Measurements from ENCODE around the gene RIPK1.
"Not testable (repeated sequence)": the region's sequence is repeated elsewhere in the genome, so short reads cannot be mapped to it uniquely, and the experiment has no call there.

Gene RIPK1

GRCh38 chr6:3068329-3069214, at the start of gene RIPK1:
Gene RIPK1, plus strand, starts transcription at chr6:3068494. Its CDS starts 8,330 bp downstream, at chr6:3076824.
- peak; percentile 95 for DNase-seq

DNA sequence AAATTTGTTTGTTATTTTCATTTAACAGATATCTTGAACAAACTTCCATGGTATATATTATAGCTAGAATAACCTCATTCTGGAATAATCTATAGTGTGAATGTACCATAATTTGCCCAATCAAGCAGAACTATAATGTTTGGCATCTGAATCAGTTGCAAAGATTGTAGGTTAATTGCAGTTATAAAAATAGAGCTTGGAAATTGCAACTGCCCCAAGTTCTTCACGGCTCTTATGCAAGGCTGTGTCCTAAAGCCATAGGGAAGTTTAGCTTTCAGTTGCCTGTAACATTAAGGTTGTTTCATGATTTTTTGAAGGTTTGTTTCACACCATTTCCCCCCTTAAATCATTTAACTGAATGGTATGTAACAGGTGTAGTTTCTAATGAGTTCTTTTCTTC, 49.2 kb upstream of the RIPK1 start:
- no peak for DNase-seq

- no peak for DNase-seq
These were observed 48.5 kb upstream of the RIPK1 start for GRCh38 chr6:3019749-3020320.

DNA sequence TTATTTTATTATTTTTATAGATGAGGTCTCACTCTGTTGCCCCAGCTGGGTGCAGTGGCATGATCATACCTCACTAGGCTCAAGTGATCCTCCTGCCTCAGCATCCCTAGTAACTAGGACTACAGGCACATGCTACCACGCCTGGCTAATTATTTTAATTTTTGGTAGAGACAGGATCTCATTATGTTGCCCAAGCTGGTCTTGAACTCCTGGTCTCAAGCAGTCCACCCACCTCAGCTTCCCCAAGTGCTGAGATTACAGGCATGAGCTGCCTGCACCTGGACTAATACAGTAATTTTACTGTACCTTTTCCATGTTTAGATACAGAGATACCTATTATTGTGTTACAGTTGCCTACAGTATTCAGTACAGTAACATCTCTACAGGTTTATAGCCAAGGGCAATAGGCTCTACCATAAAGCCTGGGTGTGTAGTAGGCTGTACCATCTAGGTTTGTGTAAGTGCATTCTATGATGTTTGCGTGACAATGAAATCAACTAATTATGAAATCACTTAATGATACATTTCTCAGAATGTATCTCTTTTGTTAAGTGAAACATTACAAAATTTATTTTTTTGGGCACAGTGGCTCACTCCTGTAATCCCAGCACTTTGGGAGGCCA, 47.2 kb upstream of the RIPK1 start:
- DNase-seq: not testable (repeated sequence)

- peak; percentile 65 for DNase-seq
These were observed 45.3 kb upstream of the RIPK1 start for GRCh38 chr6:3022765-3023662.

- peak; percentile 95 for DNase-seq
These were observed 44.4 kb upstream of the RIPK1 start for GRCh38 chr6:3023663-3024483.

GRCh38 chr6:3026791-3027626, 41.3 kb upstream of the RIPK1 start:
- peak; percentile 51 for DNase-seq

DNA sequence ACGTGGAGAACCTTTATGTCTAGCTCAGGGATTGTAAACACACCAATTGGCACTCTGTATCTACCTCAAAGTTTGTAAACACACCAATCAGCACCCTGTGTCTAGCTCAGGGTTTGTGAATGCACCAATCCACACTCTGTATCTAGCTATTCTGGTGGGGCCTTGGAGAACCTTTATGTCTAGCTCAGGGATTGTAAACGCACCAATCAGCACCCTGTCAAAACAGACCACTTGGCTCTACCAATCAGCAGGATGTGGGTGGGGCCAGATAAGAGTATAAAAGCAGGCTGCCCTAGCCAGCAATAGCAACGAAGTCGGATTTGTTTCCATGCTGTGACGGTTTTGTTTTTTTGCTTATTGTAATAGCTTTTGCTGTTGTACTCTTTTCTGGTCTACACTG, 40.1 kb upstream of the RIPK1 start:
- not testable (repeated sequence) for DNase-seq

DNA sequence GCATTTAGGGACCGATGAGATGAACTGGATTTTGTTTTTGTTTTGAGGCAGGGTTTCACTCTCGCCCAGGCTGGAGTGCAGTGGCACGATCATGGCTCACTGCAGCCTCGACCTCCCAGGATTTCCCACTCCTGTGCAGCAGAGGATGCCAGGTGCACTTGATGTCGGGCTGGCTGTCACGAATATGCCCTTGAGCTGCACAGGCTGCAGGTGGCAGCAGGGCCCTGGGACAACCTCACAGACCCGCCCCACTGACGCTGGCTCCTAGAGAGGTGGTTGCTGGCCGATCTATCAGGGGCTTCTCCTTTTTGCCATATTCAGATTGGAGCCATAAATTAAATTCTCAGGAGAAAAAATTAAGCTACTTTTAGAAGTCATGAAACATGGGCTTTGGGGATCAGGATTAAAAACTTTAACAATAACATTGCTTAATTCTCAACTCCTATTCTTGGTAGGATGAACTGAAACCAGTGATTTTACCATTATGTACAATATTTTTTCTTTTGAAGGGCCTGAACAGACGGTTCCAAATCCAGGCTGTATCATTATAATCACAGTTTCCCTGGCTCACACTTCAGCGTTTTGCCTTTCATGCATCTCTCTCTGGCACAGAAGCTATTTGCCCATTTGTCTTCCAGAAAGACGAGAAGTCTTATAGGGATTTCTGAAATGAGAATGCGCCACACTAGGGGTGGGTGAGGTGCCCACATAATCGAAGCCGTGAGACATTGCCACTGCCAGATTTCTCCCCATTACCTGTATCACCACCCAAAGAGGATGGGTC, 36.2 kb upstream of the RIPK1 start:
- DNase-seq: no peak

- DNase-seq: no peak
These were observed 35.3 kb upstream of the RIPK1 start for GRCh38 chr6:3032986-3033385.

DNA sequence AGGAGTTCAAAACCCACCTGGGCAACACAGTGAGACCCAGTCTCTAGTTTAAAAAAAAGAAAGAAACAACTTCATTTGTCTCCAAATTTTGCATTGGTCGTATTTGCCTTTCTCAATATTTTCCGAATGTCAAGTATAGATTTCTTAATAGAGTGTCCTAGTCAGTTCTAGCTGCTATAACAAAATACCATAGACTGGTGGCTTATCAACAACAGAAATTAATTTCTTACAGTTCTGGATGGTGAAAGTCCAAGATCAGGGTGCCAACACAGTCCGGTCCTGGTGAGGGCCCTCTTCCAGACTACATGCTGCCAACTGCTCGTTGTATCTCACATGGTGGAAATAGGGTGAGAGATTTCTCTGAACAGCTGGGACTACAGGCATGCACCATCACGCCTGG, 34.6 kb upstream of the RIPK1 start:
- DNase-seq: no peak

DNA sequence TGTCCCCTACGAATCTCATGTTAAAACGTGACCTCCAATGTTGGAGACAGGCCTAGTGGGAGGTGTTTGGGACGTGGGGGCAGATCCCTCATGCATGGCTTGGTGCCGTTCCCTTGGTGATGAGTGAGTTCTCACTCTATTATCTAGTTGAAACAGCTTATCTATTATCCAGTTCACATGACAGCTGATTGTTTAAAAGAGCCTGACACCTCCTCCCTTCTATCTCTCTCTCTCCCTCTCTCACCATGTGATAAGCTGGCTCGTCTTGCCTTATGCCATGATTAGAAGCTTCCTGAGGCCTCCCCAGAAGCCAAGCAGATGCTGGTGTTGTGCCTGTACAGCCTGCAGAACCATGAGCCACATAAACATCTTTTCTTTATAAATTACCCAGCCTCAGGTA, 32.9 kb upstream of the RIPK1 start:
- DNase-seq: no peak

DNA sequence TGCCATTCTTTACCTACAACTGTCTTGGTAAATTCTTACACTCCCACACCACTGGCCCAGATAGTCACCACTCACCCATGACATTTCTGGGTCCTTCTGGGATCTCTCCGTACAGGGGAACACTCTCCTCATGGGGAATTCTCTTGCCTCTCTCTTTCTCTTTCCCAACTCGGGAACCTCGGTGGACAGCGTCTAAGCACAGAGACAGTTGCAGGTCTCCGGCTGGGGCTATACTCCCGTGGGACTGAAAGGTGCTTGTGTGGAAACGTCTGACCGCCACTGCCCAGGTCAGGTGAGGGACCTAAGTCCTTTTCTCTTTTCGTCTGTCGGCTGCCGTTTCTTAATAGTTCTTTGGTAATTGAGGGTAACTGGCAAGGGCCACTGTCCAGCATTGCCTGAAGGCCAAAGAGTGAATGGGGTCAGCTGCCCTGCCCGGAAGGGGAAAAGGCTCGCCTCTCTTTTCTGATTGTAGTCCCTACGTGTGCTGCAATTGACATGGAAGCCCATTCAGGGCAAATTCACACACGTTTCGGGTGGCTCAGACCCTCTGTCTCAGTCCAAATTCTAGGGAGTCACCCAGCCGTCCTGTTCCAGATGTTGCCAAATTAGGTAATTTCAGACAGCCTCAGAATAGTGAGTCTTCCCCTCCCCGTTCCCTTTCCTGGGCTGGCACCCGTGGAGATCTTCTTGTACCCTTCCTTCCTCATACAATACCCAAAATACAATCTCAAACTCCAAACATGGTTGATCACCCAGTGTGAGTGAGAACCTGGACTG, 31.2 kb upstream of the RIPK1 start:
- no peak for DNase-seq

DNA sequence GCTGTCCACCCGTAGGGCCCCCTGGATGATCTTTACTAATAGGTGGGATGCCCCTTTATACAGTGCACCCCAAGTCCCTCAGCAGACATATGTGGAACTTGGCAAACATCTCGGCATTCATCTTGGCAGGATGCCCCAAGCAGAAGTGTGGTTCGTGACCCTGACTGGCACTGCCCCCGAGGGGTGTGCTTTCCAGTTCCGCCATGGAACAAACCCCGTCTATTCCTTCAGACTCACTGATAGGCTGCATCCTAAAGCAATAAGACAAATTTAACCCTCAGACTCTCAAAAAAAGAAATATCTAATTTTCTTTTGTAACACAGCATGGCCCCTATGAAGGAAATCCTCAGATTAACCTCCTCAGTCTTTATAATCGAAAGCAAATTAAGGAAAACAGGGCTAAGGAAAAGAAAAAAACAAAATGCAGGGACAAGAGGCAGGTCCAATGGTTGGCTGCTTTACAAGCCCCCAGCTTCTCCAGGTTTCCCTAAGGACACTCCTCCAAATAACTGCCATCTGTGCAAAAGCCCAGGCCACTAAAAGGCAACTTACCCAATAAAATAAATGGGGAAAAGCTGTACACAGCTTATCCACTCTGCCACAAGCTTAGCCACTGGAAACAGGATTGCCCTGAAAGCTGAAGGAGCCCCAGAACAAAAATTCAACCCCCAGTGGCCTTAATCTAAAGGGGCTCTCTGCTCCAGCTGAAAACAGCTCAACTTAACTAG, 30.5 kb upstream of the RIPK1 start:
- DNase-seq: no peak

GRCh38 chr6:3039384-3039783, 28.9 kb upstream of the RIPK1 start:
- no peak for DNase-seq

GRCh38 chr6:3041147-3041546, 27.1 kb upstream of the RIPK1 start:
- no peak for DNase-seq

- no peak for DNase-seq
These were observed 26.7 kb upstream of the RIPK1 start for GRCh38 chr6:3041606-3042005.

GRCh38 chr6:3045369-3045768, 22.9 kb upstream of the RIPK1 start:
- no peak for DNase-seq

GRCh38 chr6:3045777-3046176, 22.5 kb upstream of the RIPK1 start:
- DNase-seq: no peak
